HepG2 (cell line): ENCODE measurements around the gene COX10. TPM values are rescaled to one million over a fixed set of nuclear protein-coding genes. Genes with fewer than 3 reads are reported as not detected.
A peak's percentile ranks its signal among the peaks of the same experiment; 100 is the strongest.

Experiments used
- GABPA ChIP-seq, 2 experiments: IDR thresholded peaks; 2 replicates each; pipeline ENCODE4 v1.6.1; 2011 to 2016; ENCODE audit warnings: low read depth in 2 of 2, low read length in 1 of 2, missing biosample characterization in 1 of 2, missing genetic modification characterization in 1 of 2
- IRX3 ChIP-seq: sonication (generic); formaldehyde crosslinking; IDR thresholded peaks from 2 replicates; pipeline ENCODE4 v1.8.1; 2023; ENCODE audit warnings: mild to moderate bottlenecking, low read depth, missing genetic modification reagents, borderline replicate concordance
- MAFF ChIP-seq: IDR thresholded peaks from 2 replicates; pipeline ENCODE4 v1.6.1; 2011; ENCODE audit warnings: low read depth, low read length, improper control_type of control experiment
- MAFK ChIP-seq, 2 experiments: IDR thresholded peaks in 1 of 2; conservative IDR thresholded peaks in 1 of 2; 2 replicates each; pipeline ENCODE4 v1.6.1; 2011; ENCODE audit warnings: improper control_type of control experiment in 2 of 2, low read length in 2 of 2
- MAZ ChIP-seq, 2 experiments: sonication (generic) in 1 of 2; formaldehyde crosslinking in 1 of 2; IDR thresholded peaks; 2 replicates each; pipeline versions ENCODE4 v1.5.0 to v1.6.1; 2012 to 2020; ENCODE audit warnings: low read depth in 2 of 2, mild to moderate bottlenecking in 2 of 2, borderline replicate concordance in 1 of 2, improper control_type of control experiment in 1 of 2, low read length in 1 of 2, missing genetic modification reagents in 1 of 2, moderate library complexity in 1 of 2
- MEIS2 ChIP-seq: sonication (generic); formaldehyde crosslinking; IDR thresholded peaks from 2 replicates; pipeline ENCODE4 v1.9.0; 2021; ENCODE audit warnings: mild to moderate bottlenecking, missing genetic modification reagents
- NFE2L1 ChIP-seq: sonication (generic); formaldehyde crosslinking; IDR thresholded peaks from 2 replicates; pipeline ENCODE4 v1.4.0; 2020; ENCODE audit warnings: missing genetic modification reagents, mild to moderate bottlenecking, borderline replicate concordance
- NFRKB ChIP-seq: fragments of 450-650 bp; IDR thresholded peaks from 2 replicates; pipeline ENCODE4 v1.6.1; 2017
- PHF5A ChIP-seq: IDR thresholded peaks from one replicate; pipeline ENCODE4 v1.6.1; 2018; ENCODE audit warnings: low read depth, missing genetic modification reagents; ENCODE audit not compliant: unreplicated experiment
- RAD51 ChIP-seq: fragments of 450-650 bp; IDR thresholded peaks from 2 replicates; pipeline ENCODE4 v1.6.1; 2016; ENCODE audit warnings: borderline replicate concordance
- TBX2 ChIP-seq: sonication (generic); formaldehyde crosslinking; IDR thresholded peaks from 2 replicates; pipeline ENCODE4 v1.5.0; 2020; ENCODE audit warnings: missing genetic modification reagents, mild to moderate bottlenecking, borderline replicate concordance
- TCF7L2 ChIP-seq: IDR thresholded peaks from 2 replicates; pipeline ENCODE4 v1.6.1; 2011; ENCODE audit warnings: mild to moderate bottlenecking, low read depth, low read length, moderate library complexity
- ZBTB38 ChIP-seq: sonication (generic); formaldehyde crosslinking; IDR thresholded peaks from 2 replicates; pipeline ENCODE4 v1.5.1; 2020; ENCODE audit warnings: mild to moderate bottlenecking, missing genetic modification reagents
- ZFYVE20 ChIP-seq: sonication (generic); formaldehyde crosslinking; IDR thresholded peaks from 2 replicates; pipeline ENCODE4 v1.8.0; 2023; ENCODE audit warnings: low read depth, mild to moderate bottlenecking, moderate library complexity, missing genetic modification reagents, borderline replicate concordance
- ZNF101 ChIP-seq: sonication (generic); formaldehyde crosslinking; IDR thresholded peaks from 2 replicates; pipeline ENCODE4 v1.4.0; 2020; ENCODE audit warnings: mild to moderate bottlenecking, low read depth, missing genetic modification reagents, borderline replicate concordance
- ZNF317 ChIP-seq: sonication (generic); formaldehyde crosslinking; IDR thresholded peaks from 2 replicates; pipeline ENCODE4 v1.5.0; 2020; ENCODE audit warnings: mild to moderate bottlenecking, missing genetic modification reagents
- ZNF605 ChIP-seq: sonication (generic); formaldehyde crosslinking; IDR thresholded peaks from 2 replicates; pipeline ENCODE4 v1.8.0; 2022; ENCODE audit warnings: mild to moderate bottlenecking, missing genetic modification reagents
- ZNF746 ChIP-seq: sonication (generic); formaldehyde crosslinking; IDR thresholded peaks from 2 replicates; pipeline ENCODE4 v1.8.0; 2022; ENCODE audit warnings: mild to moderate bottlenecking, missing genetic modification reagents
- polyA plus RNA-seq, 8 experiments: library from polyadenylated mRNA; depleted of rRNA in 3 of 8; stranded (reverse) in 7 of 8; unstranded in 1 of 8; fragments of >200 nt; fragmentation: Illumina TruSeq in 4 of 8; extraction: Trizol in 4 of 8; gene quantifications; 2 replicates each; pipeline versions ENCODE4 v1.2.1 to v1.2.3, GENCODE V29; 2011 to 2016; ENCODE audit warnings: low read depth in 4 of 8, missing spikeins in 1 of 8, mixed read lengths in 1 of 8; ENCODE audit not compliant: insufficient read depth in 1 of 8
- total RNA-seq, 5 experiments: library from RNA; depleted of rRNA; stranded (reverse); fragments of >200 nt; fragmentation: Illumina TruSeq; extraction: Trizol; gene quantifications; 2 replicates each; pipeline ENCODE4 v1.2.3, GENCODE V29; 2016; ENCODE audit warnings: low read depth in 1 of 5
- TF ChIP-seq, protein P1 (sequence below): sonication (generic); formaldehyde crosslinking; IDR thresholded peaks from 2 replicates; pipeline ENCODE4 v1.4.0; 2020; ENCODE audit warnings: mild to moderate bottlenecking, missing genetic modification reagents
- TF ChIP-seq, protein P2 (sequence below): sonication (generic); formaldehyde crosslinking; IDR thresholded peaks from 2 replicates; pipeline ENCODE4 v1.4.0; 2020; ENCODE audit warnings: low read depth, missing genetic modification reagents

Gene COX10
- total and polyA plus RNA-seq, 2 of the 13 experiments (the other 11 are each of a cell fraction or from before 2014, with no cell fraction given): 13.9 to 20.1 TPM

DNA sequence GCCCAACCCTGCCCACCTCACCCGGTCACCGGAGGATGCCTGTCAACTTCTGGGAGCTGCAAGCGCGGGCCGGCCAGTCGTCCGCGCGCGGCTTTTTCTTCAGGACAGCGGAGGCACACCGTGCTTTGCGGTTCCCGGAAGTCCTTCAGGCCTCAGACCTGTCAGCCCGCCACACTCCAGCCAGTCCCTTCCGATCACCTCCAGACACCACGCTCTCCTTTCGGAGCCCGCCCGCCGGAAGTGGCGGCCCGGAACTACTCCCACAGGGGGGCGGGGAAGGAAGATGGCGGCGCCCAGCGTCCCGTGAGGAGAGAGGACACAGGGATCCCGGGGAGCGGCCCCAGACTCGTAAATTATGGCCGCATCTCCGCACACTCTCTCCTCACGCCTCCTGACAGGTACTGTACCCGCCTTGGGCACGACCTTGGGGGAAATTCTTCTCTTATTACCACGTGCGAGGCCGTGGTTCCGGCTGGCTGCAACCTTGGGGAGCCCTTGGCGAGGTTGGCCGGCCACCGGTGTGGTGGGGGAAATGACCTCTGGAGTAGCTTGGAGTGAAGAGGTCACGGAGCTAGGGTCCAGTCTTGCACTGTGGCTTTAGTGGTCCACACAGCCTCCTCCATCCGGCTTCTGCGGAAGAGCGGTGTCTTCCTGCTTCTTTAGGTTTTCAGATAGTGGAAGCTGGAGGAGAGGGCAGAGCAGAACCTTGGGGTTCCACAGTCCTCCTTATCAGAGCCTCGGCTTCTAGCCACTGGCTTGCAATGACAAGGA lies at the start of gene COX10 (continued):
- TF ChIP-seq, protein P1, sequence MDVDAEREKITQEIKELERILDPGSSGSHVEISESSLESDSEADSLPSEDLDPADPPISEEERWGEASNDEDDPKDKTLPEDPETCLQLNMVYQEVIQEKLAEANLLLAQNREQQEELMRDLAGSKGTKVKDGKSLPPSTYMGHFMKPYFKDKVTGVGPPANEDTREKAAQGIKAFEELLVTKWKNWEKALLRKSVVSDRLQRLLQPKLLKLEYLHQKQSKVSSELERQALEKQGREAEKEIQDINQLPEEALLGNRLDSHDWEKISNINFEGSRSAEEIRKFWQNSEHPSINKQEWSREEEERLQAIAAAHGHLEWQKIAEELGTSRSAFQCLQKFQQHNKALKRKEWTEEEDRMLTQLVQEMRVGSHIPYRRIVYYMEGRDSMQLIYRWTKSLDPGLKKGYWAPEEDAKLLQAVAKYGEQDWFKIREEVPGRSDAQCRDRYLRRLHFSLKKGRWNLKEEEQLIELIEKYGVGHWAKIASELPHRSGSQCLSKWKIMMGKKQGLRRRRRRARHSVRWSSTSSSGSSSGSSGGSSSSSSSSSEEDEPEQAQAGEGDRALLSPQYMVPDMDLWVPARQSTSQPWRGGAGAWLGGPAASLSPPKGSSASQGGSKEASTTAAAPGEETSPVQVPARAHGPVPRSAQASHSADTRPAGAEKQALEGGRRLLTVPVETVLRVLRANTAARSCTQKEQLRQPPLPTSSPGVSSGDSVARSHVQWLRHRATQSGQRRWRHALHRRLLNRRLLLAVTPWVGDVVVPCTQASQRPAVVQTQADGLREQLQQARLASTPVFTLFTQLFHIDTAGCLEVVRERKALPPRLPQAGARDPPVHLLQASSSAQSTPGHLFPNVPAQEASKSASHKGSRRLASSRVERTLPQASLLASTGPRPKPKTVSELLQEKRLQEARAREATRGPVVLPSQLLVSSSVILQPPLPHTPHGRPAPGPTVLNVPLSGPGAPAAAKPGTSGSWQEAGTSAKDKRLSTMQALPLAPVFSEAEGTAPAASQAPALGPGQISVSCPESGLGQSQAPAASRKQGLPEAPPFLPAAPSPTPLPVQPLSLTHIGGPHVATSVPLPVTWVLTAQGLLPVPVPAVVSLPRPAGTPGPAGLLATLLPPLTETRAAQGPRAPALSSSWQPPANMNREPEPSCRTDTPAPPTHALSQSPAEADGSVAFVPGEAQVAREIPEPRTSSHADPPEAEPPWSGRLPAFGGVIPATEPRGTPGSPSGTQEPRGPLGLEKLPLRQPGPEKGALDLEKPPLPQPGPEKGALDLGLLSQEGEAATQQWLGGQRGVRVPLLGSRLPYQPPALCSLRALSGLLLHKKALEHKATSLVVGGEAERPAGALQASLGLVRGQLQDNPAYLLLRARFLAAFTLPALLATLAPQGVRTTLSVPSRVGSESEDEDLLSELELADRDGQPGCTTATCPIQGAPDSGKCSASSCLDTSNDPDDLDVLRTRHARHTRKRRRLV (CRISPR knock-in tag): 0 out of 2 replicates have a peak, but pooled peaks have one; percentile 31
- TF ChIP-seq, protein P2, sequence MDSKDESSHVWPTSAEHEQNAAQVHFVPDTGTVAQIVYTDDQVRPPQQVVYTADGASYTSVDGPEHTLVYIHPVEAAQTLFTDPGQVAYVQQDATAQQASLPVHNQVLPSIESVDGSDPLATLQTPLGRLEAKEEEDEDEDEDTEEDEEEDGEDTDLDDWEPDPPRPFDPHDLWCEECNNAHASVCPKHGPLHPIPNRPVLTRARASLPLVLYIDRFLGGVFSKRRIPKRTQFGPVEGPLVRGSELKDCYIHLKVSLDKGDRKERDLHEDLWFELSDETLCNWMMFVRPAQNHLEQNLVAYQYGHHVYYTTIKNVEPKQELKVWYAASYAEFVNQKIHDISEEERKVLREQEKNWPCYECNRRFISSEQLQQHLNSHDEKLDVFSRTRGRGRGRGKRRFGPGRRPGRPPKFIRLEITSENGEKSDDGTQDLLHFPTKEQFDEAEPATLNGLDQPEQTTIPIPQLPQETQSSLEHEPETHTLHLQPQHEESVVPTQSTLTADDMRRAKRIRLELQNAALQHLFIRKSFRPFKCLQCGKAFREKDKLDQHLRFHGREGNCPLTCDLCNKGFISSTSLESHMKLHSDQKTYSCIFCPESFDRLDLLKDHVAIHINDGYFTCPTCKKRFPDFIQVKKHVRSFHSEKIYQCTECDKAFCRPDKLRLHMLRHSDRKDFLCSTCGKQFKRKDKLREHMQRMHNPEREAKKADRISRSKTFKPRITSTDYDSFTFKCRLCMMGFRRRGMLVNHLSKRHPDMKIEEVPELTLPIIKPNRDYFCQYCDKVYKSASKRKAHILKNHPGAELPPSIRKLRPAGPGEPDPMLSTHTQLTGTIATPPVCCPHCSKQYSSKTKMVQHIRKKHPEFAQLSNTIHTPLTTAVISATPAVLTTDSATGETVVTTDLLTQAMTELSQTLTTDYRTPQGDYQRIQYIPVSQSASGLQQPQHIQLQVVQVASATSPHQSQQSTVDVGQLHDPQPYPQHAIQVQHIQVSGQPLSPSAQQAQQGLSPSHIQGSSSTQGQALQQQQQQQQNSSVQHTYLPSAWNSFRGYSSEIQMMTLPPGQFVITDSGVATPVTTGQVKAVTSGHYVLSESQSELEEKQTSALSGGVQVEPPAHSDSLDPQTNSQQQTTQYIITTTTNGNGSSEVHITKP: peak; percentile 67
- TF ChIP-seq MAZ (IDR thresholded peaks at IDR 0.05; ENCODE audit: borderline replicate concordance, low read depth, low read length): peak; percentile 61; the same call in 1 of the 2 replicates
- peak; percentile 78 for TF ChIP-seq MAZ (CRISPR knock-in tag; IDR thresholded peaks at IDR 0.05; ENCODE audit: low read depth)
- TF ChIP-seq ZNF605 (CRISPR knock-in tag): peak; percentile 90; the same call in 1 of the 2 replicates
- peak; percentile 51; the same call in 1 of the 2 replicates for TF ChIP-seq ZNF317
- no peak for TF ChIP-seq ZNF746 (CRISPR knock-in tag)
- no peak for TF ChIP-seq ZFYVE20 (CRISPR knock-in tag)
- TF ChIP-seq MEIS2 (CRISPR knock-in tag): no peak; the same call in 1 of the 2 replicates
- TF ChIP-seq MAFF: no peak
- TF ChIP-seq MAFK (conservative IDR thresholded peaks at IDR 0.05 in 1 of 2, IDR thresholded peaks at IDR 0.05 in 1 of 2; ENCODE audit: low read length in 2 of 2): no peak
- TF ChIP-seq ZBTB38: peak; percentile 69; the same call in 1 of the 2 replicates
- no peak for TF ChIP-seq TCF7L2
- peak; percentile 83 for TF ChIP-seq TBX2 (CRISPR knock-in tag)
- TF ChIP-seq GABPA (IDR thresholded peaks at IDR 0.05; ENCODE audit: low read depth, low read length): peak; percentile 89
- TF ChIP-seq GABPA (CRISPR knock-in tag; IDR thresholded peaks at IDR 0.05; ENCODE audit: low read depth): peak; percentile 99
- TF ChIP-seq ZNF101 (CRISPR knock-in tag): no peak
- 0 out of 2 replicates have a peak, but pooled peaks have one; percentile 41 for TF ChIP-seq IRX3 (CRISPR knock-in tag)
- TF ChIP-seq PHF5A (CRISPR knock-in tag): no peak
- no peak for TF ChIP-seq RAD51
- no peak for TF ChIP-seq NFE2L1 (CRISPR knock-in tag)
- peak; percentile 64; the same call in 1 of the 2 replicates for TF ChIP-seq NFRKB
